Measurements from ENCODE around the gene EEF1AKMT1.

GRCh38 chr13:20721454-20722357 lies 52.1 kb downstream of the EEF1AKMT1 start:
- TF ChIP-seq, protein P1, sequence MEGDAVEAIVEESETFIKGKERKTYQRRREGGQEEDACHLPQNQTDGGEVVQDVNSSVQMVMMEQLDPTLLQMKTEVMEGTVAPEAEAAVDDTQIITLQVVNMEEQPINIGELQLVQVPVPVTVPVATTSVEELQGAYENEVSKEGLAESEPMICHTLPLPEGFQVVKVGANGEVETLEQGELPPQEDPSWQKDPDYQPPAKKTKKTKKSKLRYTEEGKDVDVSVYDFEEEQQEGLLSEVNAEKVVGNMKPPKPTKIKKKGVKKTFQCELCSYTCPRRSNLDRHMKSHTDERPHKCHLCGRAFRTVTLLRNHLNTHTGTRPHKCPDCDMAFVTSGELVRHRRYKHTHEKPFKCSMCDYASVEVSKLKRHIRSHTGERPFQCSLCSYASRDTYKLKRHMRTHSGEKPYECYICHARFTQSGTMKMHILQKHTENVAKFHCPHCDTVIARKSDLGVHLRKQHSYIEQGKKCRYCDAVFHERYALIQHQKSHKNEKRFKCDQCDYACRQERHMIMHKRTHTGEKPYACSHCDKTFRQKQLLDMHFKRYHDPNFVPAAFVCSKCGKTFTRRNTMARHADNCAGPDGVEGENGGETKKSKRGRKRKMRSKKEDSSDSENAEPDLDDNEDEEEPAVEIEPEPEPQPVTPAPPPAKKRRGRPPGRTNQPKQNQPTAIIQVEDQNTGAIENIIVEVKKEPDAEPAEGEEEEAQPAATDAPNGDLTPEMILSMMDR (conservative IDR thresholded peaks at IDR 0.05), result no peak
- no peak for TF ChIP-seq ZFX (IDR thresholded peaks at IDR 0.05)
